ENCODE results near the gene APBA1. TPM values are rescaled to one million over a fixed set of nuclear protein-coding genes. Genes with fewer than 3 reads are reported as not detected.

The APBA1 gene
- total RNA-seq, 1 experiment from 2014 or later: 1.8 TPM

DNA sequence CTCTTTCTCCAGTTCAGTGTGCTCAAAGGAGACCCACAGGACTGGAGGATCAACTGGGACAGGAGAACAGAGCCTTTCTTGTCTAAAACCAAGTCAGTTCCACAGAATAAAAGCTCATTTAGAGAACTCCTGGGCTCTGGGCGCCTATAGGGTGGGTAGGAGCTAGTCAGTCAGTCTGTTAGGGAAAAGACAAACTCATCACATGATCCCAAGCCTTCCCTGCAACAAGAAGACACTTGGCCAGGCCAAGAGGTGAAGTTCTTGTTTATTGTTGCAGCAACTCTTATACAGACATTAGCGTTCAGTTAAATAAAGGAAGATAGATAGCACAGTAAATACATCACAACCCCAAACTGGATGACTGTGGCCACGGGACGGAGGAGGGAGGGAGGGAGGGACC lies 244.9 kb downstream of the APBA1 start:
- Histone ChIP-seq H2AK5ac (ENCODE audit: insufficient read length, low read length) (no peak overlapping the region), H3K14ac (ENCODE audit: insufficient read depth, low read length) (no peak overlapping the region), H3K9ac (ENCODE audit: extremely low read depth, insufficient read length, low read length) (no peak overlapping the region), H3K27me3 (ENCODE audit: insufficient read depth, low read length) (no peaks in the 10 kb centered on the region), H3K79me1 (ENCODE audit: insufficient read depth, low read depth, low read length, poor library complexity, severe bottlenecking) (no peaks in the 10 kb centered on the region), H3K56ac (ENCODE audit: insufficient read length, low read depth, low read length) (no peak overlapping the region), H2AFZ (ENCODE audit: low read length) (no peak overlapping the region), H2BK120ac (ENCODE audit: low read depth, low read length, poor library complexity, severe bottlenecking) (no peak overlapping the region), H4K91ac (ENCODE audit: insufficient read length, low read depth, low read length) (no peak overlapping the region), H3K79me2 (ENCODE audit: insufficient read depth, low read length) (no peaks in the 10 kb centered on the region), H4K8ac (replicated peaks; ENCODE audit: insufficient read length, low read depth, low read length) (no peak overlapping the region), H3K4me1 (ENCODE audit: insufficient read depth, low read length) (no peaks in the 10 kb centered on the region), H2BK12ac (ENCODE audit: insufficient read length, low read depth, low read length) (no peak overlapping the region), H3K27ac (ENCODE audit: insufficient read length, low read depth, low read length) (no peak overlapping the region), H3T11ph (ENCODE audit: low read length) (no peak overlapping the region), H4K20me1 (ENCODE audit: control insufficient read depth, insufficient read depth, insufficient read length) (no peaks in the 10 kb centered on the region), H2BK20ac (ENCODE audit: low read depth, low read length, poor library complexity, severe bottlenecking) (no peak overlapping the region), H3K9me3 (ENCODE audit: control insufficient read depth, low read depth, low read length) (no peaks in the 10 kb centered on the region), H4K5ac (ENCODE audit: insufficient read length, low read depth, low read length) (no peak overlapping the region), H3K4me2 (ENCODE audit: insufficient read depth, insufficient read length, low read length) (no peak overlapping the region), H3K23me2 (ENCODE audit: insufficient read length, low read depth, low read length, poor library complexity, severe bottlenecking) (no peaks in the 10 kb centered on the region), H3K18ac (ENCODE audit: insufficient read length, low read depth, low read length) (no peak overlapping the region), H3K23ac (ENCODE audit: insufficient read length, low read depth, low read length) (no peak overlapping the region), H3K4ac (ENCODE audit: low read depth, low read length) (no peak overlapping the region), H2BK5ac (ENCODE audit: insufficient read length, low read length) (no peak overlapping the region), H2BK15ac (ENCODE audit: low read depth, low read length) (no peak overlapping the region)
- H3K4me1 Mint-ChIP-seq: peaks cover 2 to 14% of the 10 kb centered on the region in 2 experiments; a peak in 2 of 4 replicates
- H3K27ac Mint-ChIP-seq: no peak overlapping the region
- no peaks in the 10 kb centered on the region for H3K27me3 Mint-ChIP-seq (ENCODE audit: low read depth)
- no peak for DNase-seq
- peaks cover 12 to 13% of the 10 kb centered on the region in 2 experiments for H3K9me3 Mint-ChIP-seq
- peaks cover 9 to 14% (median 12%) of the 10 kb centered on the region in 3 experiments; a peak in 6 of 7 replicates for H3K36me3 Mint-ChIP-seq (ENCODE audit: insufficient read depth in 1 of 3, low read depth in 3 of 3)
- WGBS (ENCODE audit: extremely low coverage, insufficient read length, low lambda C conversion rate): no CpG with 5 or more reads among the region's 4 CpGs
- H3K4me3 Mint-ChIP-seq: no peak overlapping the region
- TF ChIP-seq, protein P1, sequence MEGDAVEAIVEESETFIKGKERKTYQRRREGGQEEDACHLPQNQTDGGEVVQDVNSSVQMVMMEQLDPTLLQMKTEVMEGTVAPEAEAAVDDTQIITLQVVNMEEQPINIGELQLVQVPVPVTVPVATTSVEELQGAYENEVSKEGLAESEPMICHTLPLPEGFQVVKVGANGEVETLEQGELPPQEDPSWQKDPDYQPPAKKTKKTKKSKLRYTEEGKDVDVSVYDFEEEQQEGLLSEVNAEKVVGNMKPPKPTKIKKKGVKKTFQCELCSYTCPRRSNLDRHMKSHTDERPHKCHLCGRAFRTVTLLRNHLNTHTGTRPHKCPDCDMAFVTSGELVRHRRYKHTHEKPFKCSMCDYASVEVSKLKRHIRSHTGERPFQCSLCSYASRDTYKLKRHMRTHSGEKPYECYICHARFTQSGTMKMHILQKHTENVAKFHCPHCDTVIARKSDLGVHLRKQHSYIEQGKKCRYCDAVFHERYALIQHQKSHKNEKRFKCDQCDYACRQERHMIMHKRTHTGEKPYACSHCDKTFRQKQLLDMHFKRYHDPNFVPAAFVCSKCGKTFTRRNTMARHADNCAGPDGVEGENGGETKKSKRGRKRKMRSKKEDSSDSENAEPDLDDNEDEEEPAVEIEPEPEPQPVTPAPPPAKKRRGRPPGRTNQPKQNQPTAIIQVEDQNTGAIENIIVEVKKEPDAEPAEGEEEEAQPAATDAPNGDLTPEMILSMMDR (conservative IDR thresholded peaks at IDR 0.05): no peak

All from H9 (cell line).